ENCODE results near the gene APOE.

Gene APOE

DNA sequence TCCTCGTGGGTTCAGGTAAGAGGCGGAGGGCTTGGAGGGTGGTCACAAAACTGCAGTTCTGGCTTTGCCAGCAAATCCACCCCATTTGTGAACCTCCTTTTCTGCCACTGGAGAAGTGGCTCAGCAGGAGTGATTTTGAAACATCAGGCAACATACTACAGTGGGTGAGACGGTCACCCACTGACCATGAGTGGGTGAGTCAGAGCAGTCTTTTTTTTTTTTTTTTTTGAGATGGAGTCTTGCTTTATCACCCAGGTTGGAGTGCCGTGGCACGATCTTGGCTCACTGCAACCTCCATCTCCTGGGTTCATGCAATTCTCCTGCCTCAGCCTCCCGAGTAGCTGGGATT is 11.6 kb upstream of the APOE start:
- H3K4me3 ChIP-seq (ENCODE audit: low read depth in 1 of 2, low read length in 1 of 2): no peak overlapping the region
- TF ChIP-seq, protein P1, sequence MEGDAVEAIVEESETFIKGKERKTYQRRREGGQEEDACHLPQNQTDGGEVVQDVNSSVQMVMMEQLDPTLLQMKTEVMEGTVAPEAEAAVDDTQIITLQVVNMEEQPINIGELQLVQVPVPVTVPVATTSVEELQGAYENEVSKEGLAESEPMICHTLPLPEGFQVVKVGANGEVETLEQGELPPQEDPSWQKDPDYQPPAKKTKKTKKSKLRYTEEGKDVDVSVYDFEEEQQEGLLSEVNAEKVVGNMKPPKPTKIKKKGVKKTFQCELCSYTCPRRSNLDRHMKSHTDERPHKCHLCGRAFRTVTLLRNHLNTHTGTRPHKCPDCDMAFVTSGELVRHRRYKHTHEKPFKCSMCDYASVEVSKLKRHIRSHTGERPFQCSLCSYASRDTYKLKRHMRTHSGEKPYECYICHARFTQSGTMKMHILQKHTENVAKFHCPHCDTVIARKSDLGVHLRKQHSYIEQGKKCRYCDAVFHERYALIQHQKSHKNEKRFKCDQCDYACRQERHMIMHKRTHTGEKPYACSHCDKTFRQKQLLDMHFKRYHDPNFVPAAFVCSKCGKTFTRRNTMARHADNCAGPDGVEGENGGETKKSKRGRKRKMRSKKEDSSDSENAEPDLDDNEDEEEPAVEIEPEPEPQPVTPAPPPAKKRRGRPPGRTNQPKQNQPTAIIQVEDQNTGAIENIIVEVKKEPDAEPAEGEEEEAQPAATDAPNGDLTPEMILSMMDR (IDR thresholded peaks at IDR 0.05): no peak
- H3K9me3 ChIP-seq: no peaks in the 10 kb centered on the region
- peaks cover 11% of the 10 kb centered on the region for H3K36me3 ChIP-seq
- no peak overlapping the region for H3K27ac ChIP-seq
- H3K4me1 ChIP-seq (ENCODE audit: control insufficient read depth in 1 of 2, insufficient read depth in 1 of 2, low read depth in 1 of 2, low read length in 1 of 2): peaks cover 21 to 23% of the 10 kb centered on the region in 2 experiments
- H3K27me3 ChIP-seq: no peaks in the 10 kb centered on the region

DNA sequence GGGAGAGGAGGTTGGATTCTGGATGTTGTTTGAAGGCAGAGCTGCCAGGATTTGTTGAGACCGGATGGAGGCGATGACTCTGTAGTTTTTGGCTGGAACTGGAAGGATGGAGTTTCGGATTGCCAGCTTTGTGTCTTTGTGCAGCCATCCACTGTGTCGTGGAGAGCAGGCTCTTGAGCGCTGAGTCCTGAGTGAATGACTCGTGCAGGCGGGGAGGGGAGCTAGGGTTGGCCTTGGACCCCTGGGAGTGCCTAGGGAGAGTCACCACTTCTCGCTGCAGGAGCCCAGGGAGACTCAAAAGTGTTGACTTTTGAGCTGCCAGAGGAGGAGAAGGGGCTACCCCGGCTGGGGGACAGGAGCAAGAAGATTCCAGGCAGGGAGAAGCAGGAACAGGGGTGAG is 10.7 kb upstream of the APOE start:
- H3K4me3 ChIP-seq (ENCODE audit: low read depth in 1 of 2, low read length in 1 of 2): no peak overlapping the region
- no peak overlapping the region for H3K27ac ChIP-seq
- H3K9me3 ChIP-seq: no peaks in the 10 kb centered on the region
- H3K27me3 ChIP-seq: no peaks in the 10 kb centered on the region
- TF ChIP-seq, protein P1 (IDR thresholded peaks at IDR 0.05): no peak
- peaks cover 17 to 18% of the 10 kb centered on the region in 2 experiments for H3K4me1 ChIP-seq (ENCODE audit: control insufficient read depth in 1 of 2, insufficient read depth in 1 of 2, low read depth in 1 of 2, low read length in 1 of 2)
- H3K36me3 ChIP-seq: peaks cover 11% of the 10 kb centered on the region

DNA sequence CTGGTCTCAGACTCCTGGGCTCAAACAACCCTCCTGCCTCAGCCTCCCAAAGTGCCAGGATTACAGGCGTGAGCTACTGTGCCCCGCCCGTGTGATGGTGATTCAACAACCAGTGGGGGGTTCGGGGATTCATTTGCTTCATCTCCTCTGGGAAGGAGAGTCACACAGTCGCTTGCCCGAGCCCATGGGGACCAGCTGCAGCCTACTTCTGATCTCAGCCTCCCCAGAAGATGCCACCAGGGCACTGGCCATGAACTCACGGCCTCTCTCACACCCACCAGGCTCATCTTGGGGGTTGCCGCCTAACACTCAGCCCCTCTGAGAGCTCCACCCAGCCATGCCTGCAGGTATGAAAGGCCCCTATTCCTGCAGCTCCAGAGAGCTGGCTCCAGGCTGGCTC is 7.8 kb upstream of the APOE start:
- H3K4me3 ChIP-seq (ENCODE audit: low read depth in 1 of 2, low read length in 1 of 2): no peak overlapping the region
- H3K27me3 ChIP-seq: no peaks in the 10 kb centered on the region
- TF ChIP-seq, protein P1 (IDR thresholded peaks at IDR 0.05): no peak
- peaks cover 3 to 5% of the 10 kb centered on the region in 2 experiments for H3K4me1 ChIP-seq (ENCODE audit: control insufficient read depth in 1 of 2, insufficient read depth in 1 of 2, low read depth in 1 of 2, low read length in 1 of 2)
- no peak overlapping the region for H3K27ac ChIP-seq
- H3K36me3 ChIP-seq: peaks cover 18% of the 10 kb centered on the region
- H3K9me3 ChIP-seq: no peaks in the 10 kb centered on the region

DNA sequence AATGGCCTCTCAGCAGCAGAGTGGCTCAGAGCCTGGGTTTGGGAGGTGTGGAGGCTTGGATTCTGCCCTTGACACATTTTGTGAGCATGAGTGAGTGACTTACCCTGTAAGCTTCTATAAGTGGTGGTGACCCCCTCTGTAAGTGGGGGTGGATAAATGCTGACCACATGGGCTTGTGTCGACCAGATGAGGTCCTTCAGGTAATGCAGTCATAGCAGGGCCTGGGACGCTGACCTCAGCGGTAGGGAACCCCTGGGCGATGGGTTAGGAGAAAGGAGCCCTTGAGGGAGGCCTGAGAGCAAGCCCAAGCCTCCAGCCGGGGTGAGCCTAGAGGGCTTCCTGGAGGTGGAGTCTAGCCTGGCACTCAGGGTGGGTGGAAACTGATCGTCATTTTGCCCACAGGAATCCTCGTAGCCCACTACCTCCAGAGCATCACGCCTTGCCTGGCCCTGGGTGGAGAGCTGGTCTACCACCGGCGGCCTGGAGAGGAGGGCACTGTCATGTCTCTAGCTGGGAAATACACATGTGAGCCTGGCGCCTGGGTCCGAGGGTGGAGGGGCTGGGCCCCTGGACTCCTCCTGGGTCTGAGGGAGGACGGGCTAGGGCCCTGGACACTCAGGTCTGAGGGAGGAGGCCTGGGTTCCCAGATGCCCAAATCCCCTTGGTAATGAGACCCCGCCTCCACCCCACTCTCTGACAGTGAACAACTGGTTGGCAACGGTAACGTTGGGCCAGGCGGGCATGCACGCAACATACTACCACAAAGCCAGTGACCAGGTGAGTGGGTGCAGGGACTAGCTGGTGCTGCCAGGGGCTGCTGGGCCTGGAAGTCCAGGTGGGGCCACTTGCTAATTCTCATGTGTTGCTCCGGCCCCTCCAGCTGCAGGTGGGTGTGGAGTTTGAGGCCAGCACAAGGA is 5.0 kb upstream of the APOE start:
- H3K4me1 ChIP-seq (ENCODE audit: control insufficient read depth in 1 of 2, insufficient read depth in 1 of 2, low read depth in 1 of 2, low read length in 1 of 2): peaks cover 5 to 8% of the 10 kb centered on the region in 2 experiments
- H3K36me3 ChIP-seq: peaks cover 17% of the 10 kb centered on the region
- H3K9me3 ChIP-seq: no peaks in the 10 kb centered on the region
- peaks cover 16% of the 10 kb centered on the region for H3K27me3 ChIP-seq
- H3K27ac ChIP-seq: no peak overlapping the region
- TF ChIP-seq, protein P1 (IDR thresholded peaks at IDR 0.05): no peak
- H3K4me3 ChIP-seq (ENCODE audit: low read depth in 1 of 2, low read length in 1 of 2): no peak overlapping the region

DNA sequence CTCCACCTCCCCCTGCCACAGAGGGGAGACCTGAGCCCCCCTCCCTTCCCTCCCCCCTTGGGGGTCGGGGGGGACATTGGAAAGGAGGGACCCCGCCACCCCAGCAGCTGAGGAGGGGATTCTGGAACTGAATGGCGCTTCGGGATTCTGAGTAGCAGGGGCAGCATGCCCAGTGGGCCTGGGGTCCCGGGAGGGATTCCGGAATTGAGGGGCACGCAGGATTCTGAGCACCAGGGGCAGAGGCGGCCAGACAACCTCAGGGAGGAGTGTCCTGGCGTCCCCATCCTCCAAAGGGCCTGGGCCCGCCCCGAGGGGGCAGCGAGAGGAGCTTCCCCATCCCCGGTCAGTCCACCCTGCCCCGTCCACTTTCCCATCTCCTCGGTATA is 2.4 kb upstream of the APOE start:
- no peaks in the 10 kb centered on the region for H3K9me3 ChIP-seq
- H3K27ac ChIP-seq: no peak overlapping the region
- H3K27me3 ChIP-seq: peaks cover 37% of the 10 kb centered on the region
- H3K4me3 ChIP-seq (ENCODE audit: low read depth in 1 of 2, low read length in 1 of 2): no peak overlapping the region
- TF ChIP-seq, protein P1 (IDR thresholded peaks at IDR 0.05): no peak
- peaks cover 4 to 11% of the 10 kb centered on the region in 2 experiments for H3K4me1 ChIP-seq (ENCODE audit: control insufficient read depth in 1 of 2, insufficient read depth in 1 of 2, low read depth in 1 of 2, low read length in 1 of 2)
- H3K36me3 ChIP-seq: peaks cover 6% of the 10 kb centered on the region
